SU-DHL-6 (cell line): ENCODE data around the gene ARHGAP6.

Experiments
- H2AFZ ChIP-seq: fragments of 200-600 bp; sonication (generic); 2 replicates; pipeline ENCODE4 v1.6.1; 2014; ENCODE audit warnings: low read depth, mild to moderate bottlenecking, moderate library complexity, mixed read lengths, antibody characterized with exemption, low read length; ENCODE audit not compliant: severe bottlenecking
- H3F3A ChIP-seq: fragments of 200-600 bp; shearing (Covaris generic); 2 replicates; pipeline ENCODE4 v1.6.0; 2016; ENCODE audit warnings: antibody characterized with exemption, mild to moderate bottlenecking; ENCODE audit not compliant: insufficient read depth
- H3K27ac ChIP-seq: fragments of 200-600 bp; sonication (generic); 2 replicates; pipeline ENCODE4 v1.5.1; 2016; ENCODE audit warnings: low read depth, mild to moderate bottlenecking, low read length, moderate library complexity, mixed read lengths
- H3K27me3 ChIP-seq: fragments of 200-600 bp; sonication (generic), shearing (Covaris generic); 2 replicates; pipeline ENCODE4 v1.6.0; 2014; ENCODE audit warnings: mild to moderate bottlenecking, low read length
- H3K36me3 ChIP-seq: fragments of 200-600 bp; sonication (generic); 2 replicates; pipeline ENCODE4 v1.6.1; 2014; ENCODE audit warnings: mild to moderate bottlenecking, low read length, mixed read lengths
- H3K4me2 ChIP-seq: fragments of 300-600, 200-600 bp; shearing (Covaris generic), sonication (generic); 2 replicates; pipeline ENCODE4 v1.6.0; 2014; ENCODE audit warnings: low read length, low read depth, mild to moderate bottlenecking; ENCODE audit not compliant: poor library complexity, severe bottlenecking
- H3K4me3 ChIP-seq: fragments of 200-600 bp; sonication (generic); 2 replicates; pipeline ENCODE4 v1.5.1; 2014; ENCODE audit warnings: antibody characterized with exemption, low read length, mild to moderate bottlenecking, mixed read lengths; ENCODE audit not compliant: insufficient read depth, poor library complexity, severe bottlenecking
- H3K79me2 ChIP-seq: fragments of 200-600 bp; sonication (generic); 2 replicates; pipeline ENCODE4 v1.6.1; 2014; ENCODE audit warnings: mild to moderate bottlenecking, low read length, moderate library complexity; ENCODE audit not compliant: insufficient read depth
- H3K9ac ChIP-seq: fragments of 200-600 bp; sonication (generic); 2 replicates; pipeline ENCODE4 v1.7.0; 2014; ENCODE audit warnings: mild to moderate bottlenecking, low read length
- H3K9me2 ChIP-seq: fragments of 200-600 bp; sonication (generic); replicated peaks from 2 replicates; pipeline ENCODE4 v1.6.1; 2014; ENCODE audit warnings: low read length; ENCODE audit not compliant: insufficient read depth
- H3K9me3 ChIP-seq: fragments of 200-600 bp; sonication (generic); 2 replicates; pipeline ENCODE4 v1.6.1; 2014; ENCODE audit warnings: low read length, mixed read lengths; ENCODE audit not compliant: insufficient read depth
- H4K20me1 ChIP-seq: fragments of 200-600 bp; sonication (generic); 2 replicates; pipeline ENCODE4 v1.6.1; 2014; ENCODE audit warnings: low read depth, mild to moderate bottlenecking, antibody characterized with exemption, low read length, moderate library complexity, mixed read lengths
- EZH2phosphoT487 ChIP-seq: fragments of 200-600 bp; sonication (generic), shearing (Covaris generic); conservative IDR thresholded peaks from 2 replicates; pipeline ENCODE4 v1.6.1; 2018; ENCODE audit warnings: mild to moderate bottlenecking, antibody characterized with exemption, low read length, moderate library complexity, mixed read lengths
- TF ChIP-seq, protein P1 (sequence below): fragments of 200-600 bp; sonication (generic); IDR thresholded peaks from one replicate; pipeline ENCODE4 v1.5.1; 2017; ENCODE audit warnings: antibody characterized with exemption, mild to moderate bottlenecking, low read length, moderate library complexity; ENCODE audit not compliant: insufficient read depth, poor library complexity, severe bottlenecking

ARHGAP6 gene

DNA sequence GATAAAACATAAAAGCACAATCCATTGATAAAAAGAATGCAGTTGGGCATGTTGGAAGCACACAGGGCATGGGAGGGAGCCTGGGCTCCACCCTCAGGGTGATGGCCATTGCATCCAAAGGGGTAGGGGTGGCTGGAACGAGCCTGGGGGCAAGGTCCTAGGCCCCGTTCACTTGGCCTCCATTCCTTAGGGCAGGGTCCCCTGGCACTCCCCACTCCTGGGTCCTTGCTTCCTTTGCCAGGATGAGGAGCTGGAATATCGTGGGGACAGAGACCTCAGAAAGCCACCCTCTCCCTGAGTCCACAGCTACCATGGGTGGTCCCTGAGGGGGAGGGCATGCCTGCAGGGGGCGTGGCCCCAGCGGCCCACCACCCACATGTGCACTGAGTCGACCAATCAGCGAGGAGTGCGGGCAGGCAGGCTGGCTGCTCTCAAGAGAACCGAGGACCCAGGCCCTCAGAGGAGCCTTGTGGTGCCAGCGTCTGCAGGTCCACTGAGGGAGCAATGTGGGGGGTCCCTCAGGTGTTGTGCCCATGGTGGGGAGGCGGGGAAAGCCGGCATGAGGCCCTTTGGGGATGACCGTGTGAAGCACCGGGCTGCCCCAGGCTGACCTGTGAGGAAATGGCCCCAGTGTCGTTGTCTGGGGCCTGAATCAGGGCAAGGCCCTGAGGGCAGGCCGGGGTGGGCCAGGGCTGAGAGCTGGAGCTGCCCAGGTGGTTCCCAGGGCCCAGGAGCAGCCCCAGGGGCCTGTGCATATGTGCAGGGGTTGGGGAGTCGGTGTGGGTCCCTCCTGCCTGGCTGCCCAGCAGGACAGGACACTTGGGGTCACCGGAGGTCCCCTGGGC lies 451.2 kb downstream of the ARHGAP6 start:
- TF ChIP-seq EZH2phosphoT487: no peak
- Histone ChIP-seq H3K9me3 (no peaks in the 10 kb centered on the region), H3K36me3 (no peaks in the 10 kb centered on the region), H2AFZ (no peak overlapping the region), H3F3A (no peaks in the 10 kb centered on the region), H3K4me2 (no peak overlapping the region), H3K9me2 (no peaks in the 10 kb centered on the region), H3K9ac (no peak overlapping the region), H4K20me1 (no peaks in the 10 kb centered on the region), H3K27ac (no peak overlapping the region), H3K79me2 (no peaks in the 10 kb centered on the region), H3K4me3 (no peak overlapping the region), H3K27me3 (no peaks in the 10 kb centered on the region)

DNA sequence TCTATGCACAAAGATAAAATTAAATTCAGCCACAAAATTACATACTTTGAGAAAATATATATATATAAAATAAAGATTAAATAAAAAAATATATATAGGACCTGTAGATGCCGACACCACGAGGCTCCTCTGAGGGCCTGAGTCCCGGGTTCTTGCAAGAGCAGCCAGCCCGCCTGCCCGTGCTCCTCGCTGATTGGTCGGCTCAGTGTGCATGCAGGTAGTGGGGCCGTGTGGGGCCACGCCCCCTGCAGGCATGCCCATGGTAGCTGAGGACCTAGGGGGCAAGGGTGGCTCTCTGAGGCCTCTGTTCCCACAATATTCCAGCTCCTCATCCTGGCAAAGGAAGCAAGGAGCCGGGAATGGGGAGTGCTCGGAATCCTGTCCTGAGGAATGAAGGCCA lies 453.0 kb downstream of the ARHGAP6 start:
- Histone ChIP-seq H2AFZ (no peak overlapping the region), H3K27me3 (no peaks in the 10 kb centered on the region), H3K9me3 (no peaks in the 10 kb centered on the region), H3F3A (no peaks in the 10 kb centered on the region), H4K20me1 (no peaks in the 10 kb centered on the region), H3K9ac (no peak overlapping the region), H3K4me3 (no peak overlapping the region), H3K27ac (no peak overlapping the region), H3K4me2 (no peak overlapping the region), H3K36me3 (no peaks in the 10 kb centered on the region), H3K9me2 (no peaks in the 10 kb centered on the region), H3K79me2 (no peaks in the 10 kb centered on the region)
- TF ChIP-seq, protein P1, sequence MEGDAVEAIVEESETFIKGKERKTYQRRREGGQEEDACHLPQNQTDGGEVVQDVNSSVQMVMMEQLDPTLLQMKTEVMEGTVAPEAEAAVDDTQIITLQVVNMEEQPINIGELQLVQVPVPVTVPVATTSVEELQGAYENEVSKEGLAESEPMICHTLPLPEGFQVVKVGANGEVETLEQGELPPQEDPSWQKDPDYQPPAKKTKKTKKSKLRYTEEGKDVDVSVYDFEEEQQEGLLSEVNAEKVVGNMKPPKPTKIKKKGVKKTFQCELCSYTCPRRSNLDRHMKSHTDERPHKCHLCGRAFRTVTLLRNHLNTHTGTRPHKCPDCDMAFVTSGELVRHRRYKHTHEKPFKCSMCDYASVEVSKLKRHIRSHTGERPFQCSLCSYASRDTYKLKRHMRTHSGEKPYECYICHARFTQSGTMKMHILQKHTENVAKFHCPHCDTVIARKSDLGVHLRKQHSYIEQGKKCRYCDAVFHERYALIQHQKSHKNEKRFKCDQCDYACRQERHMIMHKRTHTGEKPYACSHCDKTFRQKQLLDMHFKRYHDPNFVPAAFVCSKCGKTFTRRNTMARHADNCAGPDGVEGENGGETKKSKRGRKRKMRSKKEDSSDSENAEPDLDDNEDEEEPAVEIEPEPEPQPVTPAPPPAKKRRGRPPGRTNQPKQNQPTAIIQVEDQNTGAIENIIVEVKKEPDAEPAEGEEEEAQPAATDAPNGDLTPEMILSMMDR: no peak
- TF ChIP-seq EZH2phosphoT487: no peak

DNA sequence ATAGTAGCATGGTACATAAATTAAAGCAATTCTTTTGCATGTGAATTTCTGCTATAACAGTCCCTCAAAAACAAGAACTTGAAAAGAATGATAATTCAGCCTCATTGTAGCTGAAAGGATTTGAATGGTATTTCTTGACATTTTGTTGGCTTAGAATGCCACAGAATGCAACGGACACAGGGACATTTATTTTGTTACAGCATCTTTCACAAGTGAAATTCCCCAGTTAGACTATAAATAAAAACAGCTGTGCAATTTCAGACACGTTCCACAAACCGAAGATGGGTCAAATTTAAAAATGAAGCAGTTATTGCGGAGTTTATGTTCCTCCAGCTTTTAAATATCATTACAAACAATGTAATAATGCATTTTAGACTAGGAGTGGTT lies 455.3 kb downstream of the ARHGAP6 start:
- Histone ChIP-seq H3K9me2 (no peaks in the 10 kb centered on the region), H3K27me3 (no peaks in the 10 kb centered on the region), H3K9ac (no peak overlapping the region), H4K20me1 (no peaks in the 10 kb centered on the region), H3K79me2 (no peaks in the 10 kb centered on the region), H3K27ac (no peak overlapping the region), H3K4me2 (no peak overlapping the region), H2AFZ (no peak overlapping the region), H3K4me3 (no peak overlapping the region), H3F3A (no peaks in the 10 kb centered on the region), H3K36me3 (no peaks in the 10 kb centered on the region), H3K9me3 (no peaks in the 10 kb centered on the region)
- no peak for TF ChIP-seq EZH2phosphoT487
- TF ChIP-seq, protein P1: no peak

DNA sequence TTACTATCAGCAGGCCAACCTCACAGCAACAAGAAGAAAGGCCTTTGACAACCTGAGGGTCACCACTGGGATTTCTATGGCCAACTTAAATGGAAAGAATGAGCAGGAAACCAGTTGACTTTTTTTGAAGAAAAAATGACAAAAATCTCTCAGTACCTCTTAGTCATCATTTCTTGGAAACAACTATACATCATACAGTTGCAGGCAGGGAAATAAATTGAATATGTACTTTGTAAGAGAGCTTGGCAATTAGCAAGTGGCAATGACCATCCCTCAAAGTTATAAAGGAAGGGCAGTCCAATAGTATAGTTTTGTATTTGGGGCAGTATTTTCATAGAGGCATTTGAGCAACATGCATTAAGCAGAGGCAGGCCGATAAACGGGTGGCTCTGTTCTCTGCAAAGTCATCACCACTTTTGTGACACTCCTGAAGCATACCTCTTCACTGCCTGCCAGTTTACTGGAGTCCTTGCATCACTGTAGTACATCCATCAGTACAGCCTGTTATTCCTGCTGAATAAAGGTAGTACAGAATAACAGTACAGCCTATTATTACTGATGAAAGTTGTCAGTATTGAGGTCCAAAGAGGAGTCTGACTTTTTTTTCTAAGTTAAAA lies 455.8 kb downstream of the ARHGAP6 start:
- no peaks in the 10 kb centered on the region for H3F3A ChIP-seq
- no peaks in the 10 kb centered on the region for H3K9me2 ChIP-seq
- H3K27me3 ChIP-seq: no peaks in the 10 kb centered on the region
- no peaks in the 10 kb centered on the region for H3K36me3 ChIP-seq
- no peaks in the 10 kb centered on the region for H3K79me2 ChIP-seq
- no peak for TF ChIP-seq EZH2phosphoT487
- TF ChIP-seq, protein P1: no peak
- no peak overlapping the region for H3K4me2 ChIP-seq
- H3K9me3 ChIP-seq: no peaks in the 10 kb centered on the region
- no peak overlapping the region for H3K4me3 ChIP-seq
- H4K20me1 ChIP-seq: no peaks in the 10 kb centered on the region
- no peak overlapping the region for H3K27ac ChIP-seq
- no peak overlapping the region for H2AFZ ChIP-seq
- H3K9ac ChIP-seq: no peak overlapping the region
